Skeletal muscle satellite cell (primary cell): ENCODE data around the gene CIAO3. TPM values are rescaled to one million over a fixed set of nuclear protein-coding genes. Genes with fewer than 3 reads are reported as not detected.

Experiments used
- H3K27me3 ChIP-seq: 2 replicates; pipeline ENCODE4 v1.7.0; 2013; ENCODE audit warnings: low read length; ENCODE audit not compliant: control insufficient read depth, insufficient read depth
- H3K36me3 ChIP-seq: 2 replicates; pipeline ENCODE4 v1.7.0; 2013; ENCODE audit warnings: mild to moderate bottlenecking, control low read depth, low read length; ENCODE audit not compliant: insufficient read depth
- H3K4me1 ChIP-seq: 2 replicates; pipeline ENCODE4 v1.7.0; 2013; ENCODE audit warnings: low read length; ENCODE audit not compliant: control insufficient read depth, insufficient read depth
- H3K4me2 ChIP-seq: 2 replicates; pipeline ENCODE4 v1.7.0; 2013; ENCODE audit warnings: mild to moderate bottlenecking, low read length
- H3K4me3 ChIP-seq: 2 replicates; pipeline ENCODE4 v1.7.0; 2013; ENCODE audit warnings: low read length
- H3K9ac ChIP-seq: 2 replicates; pipeline ENCODE4 v1.7.0; 2013; ENCODE audit warnings: mild to moderate bottlenecking, low read depth, low read length, moderate library complexity
- H3K9me3 ChIP-seq: replicated peaks from 2 replicates; pipeline ENCODE4 v1.7.0; 2013; ENCODE audit warnings: mild to moderate bottlenecking, control low read depth, low read length
- total RNA-seq: library from RNA; depleted of rRNA; stranded (reverse); fragments of >200 nt; gene quantifications from 2 replicates; pipeline ENCODE4 v1.2.3, GENCODE V29; 2012; rRNA removed

Gene CIAO3
- 23.8 and 26.9 TPM in 2 replicates for total RNA-seq

DNA sequence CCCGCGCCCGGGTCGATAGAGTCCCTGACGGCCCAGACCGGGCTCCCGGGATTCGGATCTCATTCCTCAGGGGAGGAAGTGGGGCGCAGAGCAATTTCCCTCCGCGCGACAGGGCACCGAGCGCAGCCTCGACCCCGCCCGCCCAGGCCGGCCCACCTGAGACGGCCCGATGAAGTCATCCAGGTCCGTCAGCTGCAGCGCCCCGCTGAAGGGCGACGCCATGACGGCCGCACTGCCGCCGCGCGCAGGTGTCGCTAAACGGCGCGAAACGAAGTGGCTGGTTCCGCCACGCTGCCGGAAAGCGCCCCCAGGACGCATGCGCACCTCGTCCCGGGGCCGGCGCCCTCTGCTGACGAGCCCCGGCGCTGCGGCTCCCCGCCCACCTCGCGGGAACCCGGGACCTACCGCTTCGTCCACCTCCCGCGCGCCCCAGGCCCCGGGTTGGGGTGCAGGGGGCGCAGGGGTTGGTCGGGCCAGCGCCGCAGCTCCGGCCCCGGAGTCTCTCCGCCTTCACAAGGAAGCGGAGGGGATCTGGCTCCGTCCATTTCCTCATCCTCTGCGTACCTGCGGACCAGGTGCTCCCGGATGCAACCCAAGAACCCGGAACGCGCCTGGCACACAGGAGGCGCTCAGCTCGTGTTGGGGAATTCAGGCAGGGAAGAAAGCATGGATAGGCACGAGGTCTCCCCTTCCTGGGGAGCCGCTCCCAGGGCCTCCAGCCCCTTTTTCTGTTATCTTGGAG is at the start of gene CIAO3:
Gene CIAO3, minus strand, starts transcription at position 234 of the 742 bp plus-strand sequence. Its CDS starts 12 bp downstream, at position 222.
- peak within 1 kb of the TSS; percentile 91 for H3K4me2 ChIP-seq
- peaks cover 15% of the 10 kb centered on the region for H3K36me3 ChIP-seq
- peaks cover 11% of the 10 kb centered on the region for H3K4me1 ChIP-seq
- H3K4me3 ChIP-seq = peak within 1 kb of the TSS; percentile 98
- H3K9ac ChIP-seq = peak within 1 kb of the TSS; percentile 96
- H3K9me3 ChIP-seq = no peaks in the 10 kb centered on the region
- H3K27me3 ChIP-seq = no peaks in the 10 kb centered on the region

DNA sequence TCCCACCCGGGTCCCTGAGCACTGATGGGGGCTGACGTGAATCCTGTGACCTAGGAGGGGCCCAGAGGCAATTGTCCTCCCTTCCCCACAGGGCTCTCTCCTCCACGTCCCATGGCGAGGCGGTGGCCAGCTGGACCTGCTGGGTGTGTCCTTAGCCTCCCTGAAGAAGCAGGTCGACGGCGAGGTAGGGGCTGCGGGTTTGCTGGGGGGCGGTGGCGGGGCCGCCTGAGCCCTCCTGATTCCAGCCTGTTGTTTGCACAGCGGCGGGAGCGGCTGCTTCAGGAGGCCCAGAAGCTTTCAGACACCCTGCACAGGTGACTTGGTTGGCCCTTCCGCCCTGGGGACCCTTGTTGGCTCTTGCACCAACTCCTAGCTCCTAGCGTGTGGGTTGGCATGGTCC is 49.3 kb upstream of the CIAO3 start:
- H3K4me2 ChIP-seq = no peak overlapping the region
- no peaks in the 10 kb centered on the region for H3K9me3 ChIP-seq
- peaks cover 20% of the 10 kb centered on the region for H3K36me3 ChIP-seq
- H3K9ac ChIP-seq = no peak overlapping the region
- H3K4me1 ChIP-seq = peaks cover 15% of the 10 kb centered on the region
- no peak overlapping the region for H3K4me3 ChIP-seq
- H3K27me3 ChIP-seq = no peaks in the 10 kb centered on the region

DNA sequence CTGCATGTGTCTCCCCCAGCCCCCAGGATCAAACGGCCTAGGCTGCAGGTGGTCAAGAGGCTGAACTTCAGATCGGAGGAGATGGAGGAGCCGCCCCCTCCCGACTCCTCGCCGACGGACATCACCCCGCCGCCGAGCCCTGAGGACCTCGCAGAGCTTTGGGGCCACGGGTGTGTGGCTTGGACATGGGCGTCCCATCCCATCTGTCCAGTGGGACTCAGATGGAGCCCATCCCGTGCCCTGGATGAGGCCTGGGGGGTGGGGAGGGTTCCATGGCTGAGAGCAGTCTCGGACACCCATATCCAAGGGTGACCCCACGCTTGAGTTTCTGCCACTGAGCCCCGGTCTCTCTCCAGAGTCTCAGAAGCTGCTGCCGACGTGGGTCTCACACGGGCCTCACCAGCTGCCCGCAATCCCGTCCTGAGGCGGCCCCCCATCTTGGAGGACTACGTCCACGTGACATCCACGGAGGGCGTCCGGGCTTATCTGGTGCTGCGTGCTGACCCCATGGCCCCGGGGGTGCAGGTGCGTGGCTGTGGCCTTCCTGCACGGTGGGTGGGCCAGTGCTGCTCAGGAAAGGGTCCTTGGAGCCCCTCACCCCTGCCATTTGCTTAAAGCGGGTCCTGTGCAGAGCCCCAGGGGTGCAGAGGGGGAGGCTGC is 48.5 kb upstream of the CIAO3 start:
- Histone ChIP-seq H3K4me2 (peak overlapping the region; percentile 91), H3K27me3 (no peaks in the 10 kb centered on the region), H3K4me3 (peak overlapping the region; percentile 93), H3K9ac (peak overlapping the region; percentile 87), H3K9me3 (no peaks in the 10 kb centered on the region), H3K4me1 (peaks cover 15% of the 10 kb centered on the region), H3K36me3 (peaks cover 20% of the 10 kb centered on the region)

DNA sequence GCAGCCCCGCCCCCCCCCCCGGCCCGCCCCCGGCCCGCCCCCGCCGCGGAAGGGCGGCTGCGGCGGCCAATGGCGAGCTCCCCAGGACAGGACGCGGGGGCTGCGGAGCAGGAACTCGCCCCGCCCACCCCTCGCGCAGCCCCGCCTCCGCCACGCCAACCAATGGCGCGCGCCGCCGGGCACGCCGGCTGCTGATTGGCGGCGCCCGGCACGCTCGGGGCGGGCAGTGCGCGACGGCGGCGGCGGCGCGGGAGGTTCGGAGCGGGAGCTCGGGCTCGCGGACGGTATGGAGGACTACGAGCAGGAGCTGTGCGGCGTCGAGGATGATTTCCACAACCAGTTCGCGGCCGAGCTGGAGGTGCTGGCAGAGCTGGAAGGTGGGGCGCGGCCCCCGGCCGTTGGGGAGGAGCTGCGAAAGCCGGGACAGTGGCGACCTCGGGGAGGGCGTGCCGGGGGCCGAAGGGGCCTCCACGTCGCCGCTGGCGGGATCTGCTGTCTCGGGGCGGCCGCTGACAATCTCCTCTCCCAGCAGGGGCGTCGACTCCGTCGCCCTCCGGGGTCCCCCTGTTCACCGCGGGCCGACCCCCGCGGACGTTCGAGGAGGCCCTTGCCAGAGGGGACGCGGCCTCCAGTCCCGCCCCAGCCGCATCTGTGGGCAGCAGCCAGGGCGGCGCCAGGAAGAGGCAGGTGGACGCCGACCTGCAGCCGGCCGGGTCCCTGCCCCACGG is 47.8 kb upstream of the CIAO3 start, which contains the start of gene CHTF18:
Gene CHTF18, plus strand, starts transcription at position 222 of the 728 bp plus-strand sequence. Its CDS starts 65 bp downstream, at position 287.
- peak within 1 kb of the TSS; percentile 99 for H3K4me3 ChIP-seq
- peak within 1 kb of the TSS; percentile 90 for H3K9ac ChIP-seq
- no peaks in the 10 kb centered on the region for H3K9me3 ChIP-seq
- peaks cover 1% of the 10 kb centered on the region for H3K27me3 ChIP-seq
- H3K36me3 ChIP-seq = peaks cover 20% of the 10 kb centered on the region
- H3K4me1 ChIP-seq = peaks cover 21% of the 10 kb centered on the region
- H3K4me2 ChIP-seq = peak within 1 kb of the TSS; percentile 97

DNA sequence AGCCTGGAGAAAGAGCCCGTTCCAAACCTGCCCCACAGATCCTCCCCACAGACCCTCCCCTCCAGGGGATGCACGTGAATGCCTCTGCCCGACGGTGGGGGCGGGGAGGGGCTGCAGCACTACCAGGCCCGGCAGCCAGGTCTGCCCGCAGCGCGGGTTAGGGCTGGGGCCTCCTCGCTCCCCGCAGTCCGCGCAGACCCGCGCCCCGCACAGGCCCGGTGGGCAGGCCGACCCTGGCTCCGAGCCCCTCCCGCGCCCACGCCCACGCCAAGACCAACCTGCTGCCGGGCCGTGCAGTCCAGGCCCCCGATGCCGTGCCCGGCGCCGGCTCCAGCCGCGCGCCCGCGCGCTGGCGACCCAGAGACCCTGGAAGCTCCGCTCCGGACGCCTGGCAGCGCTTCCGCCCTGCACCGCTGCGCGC is 47.2 kb upstream of the CIAO3 start, which contains the start of gene RPUSD1:
Gene RPUSD1, minus strand, starts transcription at position 404 of the 421 bp plus-strand sequence. CDS start 644 bp downstream, outside the sequence.
- peaks cover 24% of the 10 kb centered on the region for H3K4me1 ChIP-seq
- H3K27me3 ChIP-seq = peaks cover 6% of the 10 kb centered on the region
- H3K9ac ChIP-seq = peak within 1 kb of the TSS; percentile 90
- H3K4me3 ChIP-seq = peak within 1 kb of the TSS; percentile 99
- peaks cover 20% of the 10 kb centered on the region for H3K36me3 ChIP-seq
- H3K9me3 ChIP-seq = no peaks in the 10 kb centered on the region
- peak within 1 kb of the TSS; percentile 97 for H3K4me2 ChIP-seq

DNA sequence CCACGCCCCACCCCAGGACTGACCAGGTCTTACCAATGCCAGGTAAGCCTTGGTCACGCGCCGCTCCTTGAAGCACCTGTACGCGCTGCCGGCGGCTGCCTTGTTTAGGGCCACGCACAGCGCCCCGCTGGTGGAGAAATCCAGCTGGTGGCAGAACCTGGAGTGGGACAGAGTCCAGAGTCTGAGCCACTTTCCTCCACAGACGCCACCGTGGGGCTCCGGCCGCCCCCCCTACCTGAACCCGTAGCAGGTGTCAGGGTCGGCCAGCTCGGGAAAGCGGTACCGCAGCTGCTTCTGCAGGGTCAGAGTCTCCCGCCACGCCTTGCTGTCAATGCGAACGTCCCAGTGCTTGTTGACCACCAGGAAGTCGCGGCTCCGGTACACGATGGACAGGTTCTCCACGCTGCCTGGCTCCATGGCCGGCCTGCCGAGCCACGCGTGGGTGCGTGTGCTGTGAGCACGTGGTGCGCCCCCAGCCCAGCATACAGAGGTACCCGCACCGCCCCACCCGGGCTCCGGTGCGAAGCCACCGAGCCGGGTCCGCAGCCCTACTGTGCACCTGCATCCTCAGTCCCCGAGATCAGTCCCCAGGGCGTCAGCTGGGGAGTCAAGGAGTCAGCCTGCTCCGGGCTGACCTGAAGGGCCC is 46.6 kb upstream of the CIAO3 start:
- peaks cover 20% of the 10 kb centered on the region for H3K36me3 ChIP-seq
- peaks cover 24% of the 10 kb centered on the region for H3K4me1 ChIP-seq
- peaks cover 12% of the 10 kb centered on the region for H3K27me3 ChIP-seq
- peak overlapping the region; percentile 97 for H3K4me2 ChIP-seq
- H3K9ac ChIP-seq = peak overlapping the region; percentile 90
- peak overlapping the region; percentile 99 for H3K4me3 ChIP-seq
- H3K9me3 ChIP-seq = no peaks in the 10 kb centered on the region

DNA sequence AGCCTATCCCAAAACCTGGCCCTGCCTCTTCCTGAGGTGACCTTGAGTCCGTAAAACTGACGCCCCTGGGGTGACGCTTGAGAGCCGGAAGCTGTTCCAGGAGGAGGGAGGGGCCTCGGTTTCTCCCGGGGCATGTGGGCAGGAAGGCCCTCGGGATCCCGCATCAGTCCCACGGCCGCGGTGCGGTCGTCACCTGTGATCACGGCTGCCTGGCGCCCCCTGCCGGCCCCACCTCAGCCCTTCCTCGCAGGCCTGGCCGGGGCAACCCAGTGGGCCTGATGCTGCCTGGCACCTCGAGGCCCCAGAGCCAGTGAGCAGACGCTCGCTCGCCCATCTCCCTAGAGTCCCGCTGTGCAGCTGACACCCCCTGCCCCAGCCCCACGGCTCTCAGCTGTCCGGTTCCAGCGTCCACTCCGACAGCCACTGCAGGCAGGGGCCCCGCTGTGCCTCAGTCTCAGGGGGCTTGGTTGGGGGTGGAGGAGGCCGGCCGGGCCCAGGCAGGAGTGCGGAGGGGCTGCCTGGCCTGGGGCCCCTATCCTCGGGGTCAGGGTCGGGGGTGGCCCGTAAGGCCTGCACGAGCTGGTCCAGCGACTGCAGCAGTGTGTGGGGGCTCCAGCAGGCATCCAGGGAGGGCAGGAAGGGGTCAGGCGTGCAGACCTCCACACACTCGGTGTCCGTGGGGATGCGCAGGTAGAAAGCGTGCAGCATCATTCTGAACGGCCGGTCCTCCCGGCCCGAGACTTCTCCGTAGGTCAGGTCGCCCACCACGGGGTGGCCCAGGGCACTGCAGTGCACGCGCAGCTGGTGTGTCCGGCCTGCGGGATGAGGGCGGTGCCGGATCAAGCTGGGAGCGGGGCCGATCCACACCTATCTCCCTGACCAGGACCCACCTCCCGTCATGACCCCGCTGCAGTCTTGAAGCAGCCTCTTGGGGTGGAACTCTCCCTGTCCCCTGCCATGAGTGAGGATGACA is 45.1 kb upstream of the CIAO3 start:
- Histone ChIP-seq H3K4me2 (peak overlapping the region; percentile 37), H3K27me3 (peaks cover 15% of the 10 kb centered on the region), H3K4me1 (peaks cover 24% of the 10 kb centered on the region), H3K4me3 (no peak overlapping the region), H3K9me3 (no peaks in the 10 kb centered on the region), H3K9ac (no peak overlapping the region), H3K36me3 (peaks cover 13% of the 10 kb centered on the region)

DNA sequence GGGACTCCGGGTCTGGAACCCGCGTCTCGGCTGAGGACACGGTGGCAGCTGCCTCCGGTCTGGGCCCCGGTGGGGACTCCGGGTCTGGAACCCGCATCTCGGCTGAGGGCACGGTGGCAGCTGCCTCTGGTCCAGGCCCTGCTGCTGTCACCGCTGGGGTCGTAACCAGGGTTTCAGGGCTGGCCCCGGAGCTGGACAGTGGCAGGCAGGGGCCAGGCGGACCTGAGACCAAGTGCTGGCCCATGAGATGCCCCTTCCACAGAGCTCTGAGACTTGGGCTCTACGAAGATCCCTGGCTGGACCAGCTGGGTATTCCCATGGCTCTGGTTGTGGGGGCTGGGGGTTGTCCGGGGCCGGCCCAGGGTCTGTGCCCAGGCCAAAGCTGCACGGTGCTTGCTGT is 43.6 kb upstream of the CIAO3 start:
- peaks cover 13% of the 10 kb centered on the region for H3K36me3 ChIP-seq
- H3K27me3 ChIP-seq = peaks cover 18% of the 10 kb centered on the region
- peaks cover 24% of the 10 kb centered on the region for H3K4me1 ChIP-seq
- H3K4me2 ChIP-seq = no peak overlapping the region
- no peak overlapping the region for H3K9ac ChIP-seq
- no peak overlapping the region for H3K4me3 ChIP-seq
- H3K9me3 ChIP-seq = no peaks in the 10 kb centered on the region

DNA sequence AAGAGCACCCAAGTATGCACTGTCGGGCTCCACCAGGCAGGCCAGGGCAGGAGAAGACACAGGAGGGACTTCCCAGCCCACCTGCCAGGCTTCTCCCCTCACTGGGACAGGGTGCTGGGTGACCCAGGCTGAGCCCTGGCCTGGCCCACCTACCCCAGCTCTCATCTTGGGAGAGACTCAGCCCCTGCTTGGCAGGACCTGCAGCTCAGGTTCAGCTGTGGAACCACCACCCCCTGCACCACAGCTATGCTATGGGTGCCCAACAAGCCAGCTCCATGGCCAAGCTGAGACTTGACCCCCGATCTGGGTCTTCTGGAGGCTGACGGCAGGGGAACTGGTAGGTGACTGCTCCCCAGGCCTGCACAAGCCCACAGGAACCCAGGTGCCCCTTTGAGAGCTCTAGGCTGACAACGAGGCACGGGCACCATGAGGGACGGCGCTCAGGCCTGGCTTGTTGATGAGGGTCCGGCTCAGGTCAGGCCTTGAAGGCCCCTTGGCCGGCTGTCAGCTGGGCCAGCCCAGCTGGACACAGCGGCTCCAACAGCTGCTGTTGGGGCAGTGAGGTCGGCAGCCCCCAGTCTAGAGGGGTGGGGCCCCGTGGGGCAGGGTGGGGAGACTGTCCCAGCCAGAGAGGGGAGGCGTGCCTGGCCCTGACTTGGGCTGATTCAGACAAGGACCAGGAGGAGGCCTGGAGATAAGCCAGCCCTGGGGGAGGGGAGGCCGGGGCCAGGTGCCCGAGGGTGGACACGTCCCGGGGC is 42.8 kb upstream of the CIAO3 start:
- no peak overlapping the region for H3K4me3 ChIP-seq
- no peaks in the 10 kb centered on the region for H3K9me3 ChIP-seq
- peaks cover 17% of the 10 kb centered on the region for H3K4me1 ChIP-seq
- H3K36me3 ChIP-seq = peaks cover 13% of the 10 kb centered on the region
- H3K4me2 ChIP-seq = no peak overlapping the region
- H3K9ac ChIP-seq = no peak overlapping the region
- peaks cover 23% of the 10 kb centered on the region for H3K27me3 ChIP-seq
